ENCODE data around the gene BBS7. TPM values are rescaled to one million over a fixed set of nuclear protein-coding genes. Genes with fewer than 3 reads are reported as not detected.

Gene BBS7
- total and polyA plus RNA-seq, 3 donors from 2014 or later, result 16.7 to 23.4 (median 18.3) TPM

- intact Hi-C loops (cut with DNase I; ENCODE audit: low total_unique reads), result no loop called here
These were observed 92.6 kb downstream of the BBS7 start for GRCh38 chr4:121777625-121778024.

GRCh38 chr4:121776610-121777401, 93.5 kb downstream of the BBS7 start:
- Histone ChIP-seq H3K27me3 (no peaks in the 10 kb centered on the region), H3K9me3 (no peaks in the 10 kb centered on the region), H3K36me3 (ENCODE audit: low read depth, missing control alignments) (no peaks in the 10 kb centered on the region), H3K4me1 (no peaks in the 10 kb centered on the region), H3K27ac (no peak overlapping the region), H3K4me3 (no peak overlapping the region)
- intact Hi-C loops (cut with DNase I; ENCODE audit: low total_unique reads), result no loop called here
- DNase-seq, result no peak
- 83 to 86% methylated on average over 6 of the region's 6 CpGs for WGBS, 2 donors
- TF ChIP-seq CTCF (IDR thresholded peaks at IDR 0.05), result no peak
- TF ChIP-seq POLR2A (IDR thresholded peaks at IDR 0.05), result no peak

More at GRCh38 chr4:121777625-121778024, 92.6 kb downstream of the BBS7 start:
- Histone ChIP-seq H3K4me3 (no peak overlapping the region), H3K27ac (no peak overlapping the region), H3K36me3 (ENCODE audit: low read depth, missing control alignments) (no peaks in the 10 kb centered on the region), H3K4me1 (no peaks in the 10 kb centered on the region), H3K27me3 (no peaks in the 10 kb centered on the region), H3K9me3 (no peaks in the 10 kb centered on the region)
- WGBS, 2 donors, result 45 to 59% methylated on average over 3 of the region's 3 CpGs
- no peak for TF ChIP-seq CTCF (IDR thresholded peaks at IDR 0.05)
- TF ChIP-seq POLR2A (IDR thresholded peaks at IDR 0.05), result no peak
- no peak for DNase-seq

Other genes with a start within 250 kb of the BBS7 start
- 100 to 1,000 TPM; 193 to 264 TPM for gene ANXA5, start 173.5 kb downstream of the BBS7 start, total RNA-seq
- 250 TPM for gene ANXA5, start 173.5 kb downstream of the BBS7 start, polyA plus RNA-seq (ENCODE audit: insufficient read depth, low read depth, low replicate concordance)
- under 1 TPM; 0.25 to 0.87 TPM for gene SMIM43, start 105.3 kb downstream of the BBS7 start, total RNA-seq
- gene SMIM43, start 105.3 kb downstream of the BBS7 start, polyA plus RNA-seq (ENCODE audit: insufficient read depth, low read depth, low replicate concordance), result 0.30 TPM
- 10 to 100 TPM; 52.2 to 55.7 TPM for gene EXOSC9, start 69.2 kb downstream of the BBS7 start, total RNA-seq
- gene EXOSC9, start 69.2 kb downstream of the BBS7 start, polyA plus RNA-seq (ENCODE audit: insufficient read depth, low read depth, low replicate concordance), result 74.6 TPM
- 1 to 10 TPM; 6.3 to 8.0 TPM for gene CCNA2, start 46.6 kb downstream of the BBS7 start, total RNA-seq
- gene CCNA2, start 46.6 kb downstream of the BBS7 start, polyA plus RNA-seq (ENCODE audit: insufficient read depth, low read depth, low replicate concordance), result 10.2 TPM
- gene TRPC3, start 81.6 kb upstream of the BBS7 start, total RNA-seq, result 1 to 10 TPM; 1.9 to 3.7 TPM
- 0.57 TPM for gene TRPC3, start 81.6 kb upstream of the BBS7 start, polyA plus RNA-seq (ENCODE audit: insufficient read depth, low read depth, low replicate concordance)

All from testis (tissue), 3 donors.